GM10266 (cell line): ENCODE measurements around the gene DQX1.

Experiments used
- DNase-seq: peaks from one replicate; pipeline ENCODE4 v3.0.0; 2012; ENCODE audit errors: extremely low spot score
- TF ChIP-seq, protein P1 (sequence below): IDR thresholded peaks from 2 replicates; pipeline ENCODE4 v1.5.1; 2012; ENCODE audit warnings: mild to moderate bottlenecking, low read depth; ENCODE audit not compliant: control insufficient read depth, insufficient read depth; ENCODE audit errors: missing control alignments

The DQX1 gene

DNA sequence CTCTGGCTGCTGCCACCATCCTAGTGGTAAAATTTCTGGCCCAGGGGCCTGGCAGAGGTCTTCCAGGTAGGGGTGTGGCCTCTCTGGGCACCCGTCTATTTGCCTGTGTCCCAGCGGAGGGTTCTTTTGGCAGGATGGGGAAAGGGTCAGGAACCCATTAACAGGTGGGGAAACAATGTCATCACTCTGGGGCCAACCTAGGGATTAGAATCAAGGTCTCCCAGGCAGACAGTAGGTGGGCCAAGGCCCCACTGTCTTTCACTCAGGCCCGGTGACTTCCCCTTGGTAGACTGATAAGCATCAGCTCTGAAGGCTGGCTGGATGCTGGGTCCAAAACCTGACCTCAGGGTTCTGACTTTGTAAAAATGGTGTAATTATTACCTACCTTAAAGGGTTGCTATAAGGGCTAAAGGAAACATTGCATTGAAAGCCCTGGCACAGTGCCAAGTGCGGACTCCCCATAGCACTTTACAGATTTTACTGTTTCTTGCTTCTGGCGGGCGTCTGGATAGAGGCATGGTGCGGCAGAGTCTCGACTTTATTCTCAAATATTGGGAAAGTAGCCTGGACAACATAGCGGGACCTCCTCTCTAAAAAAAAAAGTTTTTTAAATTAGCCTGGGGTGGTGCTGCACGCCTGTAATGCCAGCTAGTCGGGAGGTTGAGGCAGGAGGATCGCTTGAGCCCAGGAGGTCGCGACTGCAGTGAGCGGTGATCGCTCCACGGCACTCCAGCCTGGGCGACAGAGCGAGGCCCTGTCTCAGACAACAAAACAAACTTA, 28.8 kb downstream of the DQX1 start:
- no peak for DNase-seq
- TF ChIP-seq, protein P1, sequence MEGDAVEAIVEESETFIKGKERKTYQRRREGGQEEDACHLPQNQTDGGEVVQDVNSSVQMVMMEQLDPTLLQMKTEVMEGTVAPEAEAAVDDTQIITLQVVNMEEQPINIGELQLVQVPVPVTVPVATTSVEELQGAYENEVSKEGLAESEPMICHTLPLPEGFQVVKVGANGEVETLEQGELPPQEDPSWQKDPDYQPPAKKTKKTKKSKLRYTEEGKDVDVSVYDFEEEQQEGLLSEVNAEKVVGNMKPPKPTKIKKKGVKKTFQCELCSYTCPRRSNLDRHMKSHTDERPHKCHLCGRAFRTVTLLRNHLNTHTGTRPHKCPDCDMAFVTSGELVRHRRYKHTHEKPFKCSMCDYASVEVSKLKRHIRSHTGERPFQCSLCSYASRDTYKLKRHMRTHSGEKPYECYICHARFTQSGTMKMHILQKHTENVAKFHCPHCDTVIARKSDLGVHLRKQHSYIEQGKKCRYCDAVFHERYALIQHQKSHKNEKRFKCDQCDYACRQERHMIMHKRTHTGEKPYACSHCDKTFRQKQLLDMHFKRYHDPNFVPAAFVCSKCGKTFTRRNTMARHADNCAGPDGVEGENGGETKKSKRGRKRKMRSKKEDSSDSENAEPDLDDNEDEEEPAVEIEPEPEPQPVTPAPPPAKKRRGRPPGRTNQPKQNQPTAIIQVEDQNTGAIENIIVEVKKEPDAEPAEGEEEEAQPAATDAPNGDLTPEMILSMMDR, result no peak

- TF ChIP-seq, protein P1, result no peak
- DNase-seq, result no peak
These were observed 30.6 kb downstream of the DQX1 start for GRCh38 chr2:74495440-74495839.

- no peak for DNase-seq
- TF ChIP-seq, protein P1, result no peak
These were observed 32.5 kb downstream of the DQX1 start for GRCh38 chr2:74493546-74493945.

- DNase-seq, result no peak
These were observed 34.1 kb downstream of the DQX1 start for GRCh38 chr2:74491648-74492544.

DNA sequence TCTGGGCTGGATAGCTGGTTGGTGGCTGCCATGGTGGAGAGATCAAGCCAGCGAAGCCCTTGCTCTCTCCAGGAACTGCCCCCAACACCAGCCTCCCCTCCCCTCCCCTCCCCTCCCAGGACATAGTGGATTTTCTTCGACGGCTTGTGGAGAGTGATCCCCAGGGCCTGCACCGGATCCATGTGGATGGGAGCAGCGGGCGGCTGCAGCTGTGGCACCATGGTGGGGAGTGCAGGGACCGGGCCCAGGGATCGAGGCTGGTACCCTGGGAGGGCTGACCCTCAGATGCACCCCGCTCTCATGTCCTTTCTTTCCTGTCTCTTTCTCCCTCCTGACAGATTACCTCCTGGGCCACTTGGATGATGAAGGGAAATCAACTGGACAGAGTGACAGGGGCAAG, 36.1 kb downstream of the DQX1 start:
- DNase-seq, result no peak
- TF ChIP-seq, protein P1, result no peak

More at GRCh38 chr2:74491648-74492544, 34.1 kb downstream of the DQX1 start:
- TF ChIP-seq, protein P1, result no peak

DNA sequence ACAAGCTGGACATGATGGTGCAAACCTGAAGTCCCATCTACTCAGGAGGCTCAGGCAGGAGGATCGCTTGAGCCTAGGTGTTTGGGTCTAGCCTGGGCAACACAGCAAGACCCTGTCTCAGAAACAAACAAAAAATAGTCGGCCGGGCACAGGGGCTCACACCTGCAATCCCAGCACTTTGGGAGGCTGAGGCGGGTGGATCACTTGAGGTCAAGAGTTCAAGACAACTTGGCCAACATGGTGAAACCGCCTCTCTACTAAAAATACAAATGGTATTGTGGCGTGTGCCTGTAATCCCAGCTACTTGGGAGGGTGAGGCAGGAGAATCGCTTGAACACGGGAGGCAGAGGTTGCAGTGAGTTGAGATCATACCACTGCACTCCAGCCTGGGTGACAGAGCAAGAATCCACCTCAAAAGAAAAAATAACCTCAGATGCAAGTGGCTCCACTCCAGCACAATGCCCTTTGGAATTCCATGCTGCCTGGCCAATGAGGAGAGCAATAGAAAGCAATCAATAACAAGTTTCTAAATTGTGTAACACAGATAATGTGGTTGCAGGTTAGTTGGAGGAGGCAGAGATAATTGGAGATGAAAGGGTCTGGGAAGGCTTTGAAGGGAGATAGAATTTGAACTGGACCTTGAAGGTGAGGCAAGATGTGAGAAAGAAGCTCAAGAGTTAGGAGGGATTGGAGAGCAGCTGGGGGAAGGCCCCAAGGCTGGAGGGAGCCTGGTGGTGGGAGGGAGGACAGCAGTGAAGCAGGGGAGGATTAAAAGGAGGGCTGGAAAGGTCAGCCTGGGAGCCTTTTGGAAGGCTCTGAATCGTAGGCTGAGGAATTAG, 37.2 kb downstream of the DQX1 start:
- no peak for DNase-seq
- TF ChIP-seq, protein P1, result no peak
